Measurements from ENCODE around the gene ESF1. TPM values are rescaled to one million over a fixed set of nuclear protein-coding genes. Genes with fewer than 3 reads are reported as not detected.
"Not testable (repeated sequence)": the region's sequence is repeated elsewhere in the genome, so short reads cannot be mapped to it uniquely, and the experiment has no call there.

Gene ESF1
- total RNA-seq, 1 donor from 2014 or later: 9.0 TPM

- TF ChIP-seq, protein P1, sequence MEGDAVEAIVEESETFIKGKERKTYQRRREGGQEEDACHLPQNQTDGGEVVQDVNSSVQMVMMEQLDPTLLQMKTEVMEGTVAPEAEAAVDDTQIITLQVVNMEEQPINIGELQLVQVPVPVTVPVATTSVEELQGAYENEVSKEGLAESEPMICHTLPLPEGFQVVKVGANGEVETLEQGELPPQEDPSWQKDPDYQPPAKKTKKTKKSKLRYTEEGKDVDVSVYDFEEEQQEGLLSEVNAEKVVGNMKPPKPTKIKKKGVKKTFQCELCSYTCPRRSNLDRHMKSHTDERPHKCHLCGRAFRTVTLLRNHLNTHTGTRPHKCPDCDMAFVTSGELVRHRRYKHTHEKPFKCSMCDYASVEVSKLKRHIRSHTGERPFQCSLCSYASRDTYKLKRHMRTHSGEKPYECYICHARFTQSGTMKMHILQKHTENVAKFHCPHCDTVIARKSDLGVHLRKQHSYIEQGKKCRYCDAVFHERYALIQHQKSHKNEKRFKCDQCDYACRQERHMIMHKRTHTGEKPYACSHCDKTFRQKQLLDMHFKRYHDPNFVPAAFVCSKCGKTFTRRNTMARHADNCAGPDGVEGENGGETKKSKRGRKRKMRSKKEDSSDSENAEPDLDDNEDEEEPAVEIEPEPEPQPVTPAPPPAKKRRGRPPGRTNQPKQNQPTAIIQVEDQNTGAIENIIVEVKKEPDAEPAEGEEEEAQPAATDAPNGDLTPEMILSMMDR (IDR thresholded peaks at IDR 0.05): no peak
- Mint-ChIP-seq H3K36me3 (ENCODE audit: low read depth) (peaks cover 17% of the 10 kb centered on the region), H3K27me3 (ENCODE audit: low read depth) (no peaks in the 10 kb centered on the region), H3K4me1 (ENCODE audit: low read depth) (peaks cover 27% of the 10 kb centered on the region), H3K4me3 (ENCODE audit: unreplicated experiment) (no peak overlapping the region), H3K9me3 (ENCODE audit: low read depth) (peaks cover 10% of the 10 kb centered on the region), H3K27ac (ENCODE audit: unreplicated experiment) (peak overlapping the region; percentile 79)
- DNase-seq (ENCODE audit: low spot score): no peak
Measured at GRCh38 chr20:13745784-13746183, 38.9 kb downstream of the ESF1 start.

GRCh38 chr20:13744352-13744751 is 40.4 kb downstream of the ESF1 start:
- H3K27me3 Mint-ChIP-seq (ENCODE audit: low read depth): no peaks in the 10 kb centered on the region
- H3K4me3 Mint-ChIP-seq (ENCODE audit: unreplicated experiment): no peak overlapping the region
- peaks cover 28% of the 10 kb centered on the region for H3K4me1 Mint-ChIP-seq (ENCODE audit: low read depth)
- peaks cover 22% of the 10 kb centered on the region for H3K36me3 Mint-ChIP-seq (ENCODE audit: low read depth)
- H3K27ac Mint-ChIP-seq (ENCODE audit: unreplicated experiment): peak overlapping the region; percentile 25
- DNase-seq (ENCODE audit: low spot score): no peak
- H3K9me3 Mint-ChIP-seq (ENCODE audit: low read depth): peaks cover 17% of the 10 kb centered on the region
- TF ChIP-seq, protein P1 (IDR thresholded peaks at IDR 0.05): no peak

DNA sequence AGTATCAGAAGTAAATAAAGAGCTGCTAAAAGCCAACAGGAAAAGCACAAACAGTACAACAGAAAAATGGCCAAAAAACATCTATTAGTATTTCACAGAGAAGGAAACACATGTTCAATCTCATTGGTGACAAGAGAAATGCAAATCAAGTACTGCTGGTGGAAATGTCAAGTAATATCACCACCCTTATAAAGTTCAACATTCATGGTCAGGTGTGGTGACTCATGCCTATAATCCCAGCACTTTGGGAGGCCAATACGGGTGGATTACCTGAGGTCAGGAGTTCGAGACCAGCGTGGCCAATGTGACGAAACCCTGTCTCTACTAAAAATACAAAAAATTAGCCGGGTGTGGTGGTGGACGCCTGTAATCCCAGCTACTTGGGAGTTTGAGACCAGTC is 42.8 kb downstream of the ESF1 start:
- Mint-ChIP-seq H3K9me3 (ENCODE audit: low read depth) (peaks cover 17% of the 10 kb centered on the region), H3K4me1 (ENCODE audit: low read depth) (peaks cover 38% of the 10 kb centered on the region), H3K27me3 (ENCODE audit: low read depth) (no peaks in the 10 kb centered on the region), H3K27ac (ENCODE audit: unreplicated experiment) (no peak overlapping the region), H3K4me3 (ENCODE audit: unreplicated experiment) (no peak overlapping the region), H3K36me3 (ENCODE audit: low read depth) (peaks cover 26% of the 10 kb centered on the region)
- DNase-seq (ENCODE audit: low spot score): no peak
- TF ChIP-seq, protein P1 (IDR thresholded peaks at IDR 0.05): no peak

- no peak for DNase-seq (ENCODE audit: low spot score)
- H3K9me3 Mint-ChIP-seq (ENCODE audit: low read depth): peaks cover 17% of the 10 kb centered on the region
- no peak overlapping the region for H3K4me3 Mint-ChIP-seq (ENCODE audit: unreplicated experiment)
- no peaks in the 10 kb centered on the region for H3K27me3 Mint-ChIP-seq (ENCODE audit: low read depth)
- H3K36me3 Mint-ChIP-seq (ENCODE audit: low read depth): peaks cover 26% of the 10 kb centered on the region
- H3K27ac Mint-ChIP-seq (ENCODE audit: unreplicated experiment): no peak overlapping the region
- H3K4me1 Mint-ChIP-seq (ENCODE audit: low read depth): peaks cover 40% of the 10 kb centered on the region
- TF ChIP-seq, protein P1 (IDR thresholded peaks at IDR 0.05): no peak
Measured at GRCh38 chr20:13739731-13740649, 44.7 kb downstream of the ESF1 start.

- H3K4me3 Mint-ChIP-seq (ENCODE audit: unreplicated experiment); DNase-seq (ENCODE audit: low spot score); H3K27me3 Mint-ChIP-seq (ENCODE audit: low read depth); H3K27ac Mint-ChIP-seq (ENCODE audit: unreplicated experiment): not testable (repeated sequence)
- H3K36me3 Mint-ChIP-seq (ENCODE audit: low read depth): peaks cover 26% of the 10 kb centered on the region
- H3K4me1 Mint-ChIP-seq (ENCODE audit: low read depth): peaks cover 29% of the 10 kb centered on the region
- H3K9me3 Mint-ChIP-seq (ENCODE audit: low read depth): peaks cover 17% of the 10 kb centered on the region
Measured at GRCh38 chr20:13738187-13738586, 46.5 kb downstream of the ESF1 start.

All from chondrocyte (in vitro differentiated cells).